GM18517 (cell line): ENCODE data around the gene ARL8B.
"Not testable (repeated sequence)": the region's sequence is repeated elsewhere in the genome, so short reads cannot be mapped to it uniquely, and the experiment has no call there.

Experiments used
- ATAC-seq: cut with Tn5 transposase; IDR thresholded peaks from one replicate; pipeline ENCODE4 v1.9.1; 2021; ENCODE audit warnings: mild to moderate bottlenecking, moderate library complexity; ENCODE audit not compliant: unreplicated experiment

ARL8B gene

GRCh38 chr3:5110337-5110736 lies 11.8 kb upstream of the ARL8B start:
- ATAC-seq: no peak

GRCh38 chr3:5112043-5112442 lies 10.0 kb upstream of the ARL8B start:
- no peak for ATAC-seq

- ATAC-seq: not testable (repeated sequence)
Observed at GRCh38 chr3:5113726-5114125, 8.4 kb upstream of the ARL8B start.

- ATAC-seq: no peak
Observed at GRCh38 chr3:5115506-5116162, 6.5 kb upstream of the ARL8B start.

GRCh38 chr3:5116538-5116937 lies 5.6 kb upstream of the ARL8B start:
- no peak for ATAC-seq

- ATAC-seq: no peak
Observed at GRCh38 chr3:5120446-5120845, 1.6 kb upstream of the ARL8B start.

- peak; percentile 1 for ATAC-seq
Observed at GRCh38 chr3:5122741-5123706, 932 bp downstream of the ARL8B start.

- ATAC-seq: no peak
Observed at GRCh38 chr3:5123937-5124336, 1.8 kb downstream of the ARL8B start.

- no peak for ATAC-seq
Observed at GRCh38 chr3:5126586-5126985, 4.5 kb downstream of the ARL8B start.

GRCh38 chr3:5128849-5129248 lies 6.8 kb downstream of the ARL8B start:
- no peak for ATAC-seq

GRCh38 chr3:5133239-5134018 lies 11.3 kb downstream of the ARL8B start:
- no peak for ATAC-seq

- no peak for ATAC-seq
Observed at GRCh38 chr3:5134019-5134391, 11.9 kb downstream of the ARL8B start.

GRCh38 chr3:5134499-5134898 lies 12.4 kb downstream of the ARL8B start:
- no peak for ATAC-seq

- peak; percentile 84 for ATAC-seq
Observed at GRCh38 chr3:5136211-5136918, 14.3 kb downstream of the ARL8B start.

- ATAC-seq: peak; percentile 17
Observed at GRCh38 chr3:5136919-5137429, 14.9 kb downstream of the ARL8B start.

- no peak for ATAC-seq
Observed at GRCh38 chr3:5138214-5138981, 16.3 kb downstream of the ARL8B start.

GRCh38 chr3:5140230-5140621 lies 18.1 kb downstream of the ARL8B start:
- peak; percentile 29 for ATAC-seq

GRCh38 chr3:5140839-5141238 lies 18.7 kb downstream of the ARL8B start:
- ATAC-seq: no peak

- no peak for ATAC-seq
Observed at GRCh38 chr3:5141760-5142159, 19.7 kb downstream of the ARL8B start.

- ATAC-seq: no peak
Observed at GRCh38 chr3:5143464-5143863, 21.4 kb downstream of the ARL8B start.
